Neuronal stem cell (in vitro differentiated cells): Measurements from ENCODE around the gene ZNF536.

Experiments
- DNase-seq: peaks from one replicate; pipeline ENCODE4 v3.0.0-alpha.2; 2013; ENCODE audit warnings: low spot score
- H2AFZ ChIP-seq: one replicate; pipeline ENCODE4 v1.6.1; 2013; ENCODE audit warnings: mild to moderate bottlenecking, low read length, inconsistent platforms
- H2AK5ac ChIP-seq: 2 replicates; pipeline ENCODE4 v1.6.1; 2013; ENCODE audit warnings: low read depth, mild to moderate bottlenecking, inconsistent platforms, low read length, moderate library complexity, mixed read lengths
- H2BK120ac ChIP-seq: 2 replicates; pipeline ENCODE4 v1.6.1; 2013; ENCODE audit warnings: low read depth, mild to moderate bottlenecking, inconsistent platforms, low read length, moderate library complexity, mixed read lengths
- H2BK12ac ChIP-seq: one replicate; pipeline ENCODE4 v1.6.1; 2013; ENCODE audit warnings: low read length, inconsistent platforms
- H2BK15ac ChIP-seq: 2 replicates; pipeline ENCODE4 v1.6.1; 2013; ENCODE audit warnings: mild to moderate bottlenecking, low read length, inconsistent platforms, mixed read lengths
- H2BK5ac ChIP-seq: one replicate; pipeline ENCODE4 v1.6.1; 2013; ENCODE audit warnings: inconsistent platforms, mild to moderate bottlenecking, low read length, moderate library complexity
- H3K14ac ChIP-seq: one replicate; pipeline ENCODE4 v1.6.1; 2013; ENCODE audit warnings: low read length, inconsistent platforms
- H3K18ac ChIP-seq: 2 replicates; pipeline ENCODE4 v1.6.1; 2013; ENCODE audit warnings: low read length, inconsistent platforms
- H3K23ac ChIP-seq: 2 replicates; pipeline ENCODE4 v1.6.1; 2013; ENCODE audit warnings: low read depth, mild to moderate bottlenecking, mixed read lengths, low read length, inconsistent platforms; ENCODE audit not compliant: poor library complexity
- H3K27ac ChIP-seq: replicated peaks from 3 replicates; pipeline ENCODE4 v1.5.1; 2013; ENCODE audit warnings: low read length, inconsistent platforms
- H3K27me3 ChIP-seq, 3 experiments: 2 replicates each; pipeline ENCODE4 v1.6.1; 2013; ENCODE audit warnings: low read length in 3 of 3, mild to moderate bottlenecking in 2 of 3, inconsistent platforms in 1 of 3, low read depth in 1 of 3, mixed read lengths in 1 of 3, moderate library complexity in 1 of 3; ENCODE audit not compliant: control insufficient read depth in 3 of 3, insufficient read depth in 3 of 3
- H3K36me3 ChIP-seq, 2 donors: replicated peaks in 1 of 2; 2 replicates each; pipeline ENCODE4 v1.6.1; 2013; ENCODE audit warnings: low read length in 2 of 2; ENCODE audit not compliant: control insufficient read depth in 2 of 2, insufficient read depth in 2 of 2
- H3K4ac ChIP-seq: 2 replicates; pipeline ENCODE4 v1.6.1; 2013; ENCODE audit warnings: inconsistent platforms, mild to moderate bottlenecking, low read length, moderate library complexity
- H3K4me1 ChIP-seq, 2 donors: 1 replicate in 1 of 2; 2 replicates in 1 of 2; pipeline ENCODE4 v1.6.1; 2013; ENCODE audit warnings: low read length in 2 of 2, low read depth in 1 of 2; ENCODE audit not compliant: control insufficient read depth in 2 of 2, insufficient read depth in 1 of 2
- H3K4me2 ChIP-seq: one replicate; pipeline ENCODE4 v1.6.1; 2013; ENCODE audit warnings: mild to moderate bottlenecking, low read length, inconsistent platforms; ENCODE audit not compliant: insufficient read depth, poor library complexity, severe bottlenecking
- H3K4me3 ChIP-seq, 2 donors: 2 replicates each; pipeline ENCODE4 v1.5.1; 2013; ENCODE audit warnings: low read length in 2 of 2, mild to moderate bottlenecking in 2 of 2, inconsistent platforms in 1 of 2, moderate library complexity in 1 of 2
- H3K79me1 ChIP-seq: one replicate; pipeline ENCODE4 v1.6.1; 2013; ENCODE audit warnings: low read depth, mild to moderate bottlenecking, inconsistent platforms, low read length, moderate library complexity
- H3K9ac ChIP-seq: one replicate; pipeline ENCODE4 v1.6.1; 2013; ENCODE audit warnings: mild to moderate bottlenecking, low read depth, low read length, inconsistent platforms; ENCODE audit not compliant: poor library complexity
- H3K9me3 ChIP-seq, 2 donors: replicated peaks in 1 of 2; 2 replicates each; pipeline versions ENCODE3 to v1.6.1; 2013; ENCODE audit warnings: low read length in 2 of 2, mild to moderate bottlenecking in 2 of 2, inconsistent platforms in 1 of 2, low read depth in 1 of 2, mixed read lengths in 1 of 2, moderate library complexity in 1 of 2; ENCODE audit not compliant: control insufficient read depth in 2 of 2, insufficient read depth in 1 of 2
- H4K8ac ChIP-seq: one replicate; pipeline ENCODE4 v1.6.1; 2013; ENCODE audit warnings: low read depth, mild to moderate bottlenecking, inconsistent platforms, low read length, moderate library complexity
- H4K91ac ChIP-seq: one replicate; pipeline ENCODE4 v1.6.1; 2013; ENCODE audit warnings: low read length, low read depth, mild to moderate bottlenecking, inconsistent platforms; ENCODE audit not compliant: poor library complexity
- WGBS, 2 donors: extraction: QIAGEN DNeasy Blood & Tissue Kit; methylation state at CpG; one replicate each; pipeline ENCODE4 v1.1.7; 2013; ENCODE audit warnings: missing lambda C conversion rate in 2 of 2, mixed read lengths in 1 of 2; ENCODE audit not compliant: insufficient read length in 2 of 2, insufficient replicate concordance in 1 of 2; ENCODE audit errors: extremely low coverage in 2 of 2; 5-methylcytosine and 5-hydroxymethylcytosine counted together

ZNF536 gene

DNA sequence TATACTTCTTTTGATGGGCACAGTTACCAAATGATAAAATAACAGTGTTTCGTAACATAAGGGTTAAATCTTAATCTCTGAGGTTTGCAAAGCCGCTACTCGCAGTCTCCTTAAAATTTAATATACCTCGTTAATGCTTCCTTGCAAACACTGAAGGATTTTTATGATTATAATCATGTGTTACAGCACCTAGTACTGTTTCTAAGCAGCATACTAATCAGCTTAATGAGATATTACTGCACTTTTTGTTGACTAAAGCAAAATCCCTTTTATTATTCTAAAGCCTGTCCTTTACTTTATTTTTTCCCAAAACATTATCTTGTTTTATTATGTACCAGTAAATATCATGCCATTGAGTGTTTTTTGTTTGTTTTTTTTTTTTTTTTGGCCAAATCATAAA lies 70.5 kb downstream of the ZNF536 start:
- no peak overlapping the region for H3K14ac ChIP-seq

DNA sequence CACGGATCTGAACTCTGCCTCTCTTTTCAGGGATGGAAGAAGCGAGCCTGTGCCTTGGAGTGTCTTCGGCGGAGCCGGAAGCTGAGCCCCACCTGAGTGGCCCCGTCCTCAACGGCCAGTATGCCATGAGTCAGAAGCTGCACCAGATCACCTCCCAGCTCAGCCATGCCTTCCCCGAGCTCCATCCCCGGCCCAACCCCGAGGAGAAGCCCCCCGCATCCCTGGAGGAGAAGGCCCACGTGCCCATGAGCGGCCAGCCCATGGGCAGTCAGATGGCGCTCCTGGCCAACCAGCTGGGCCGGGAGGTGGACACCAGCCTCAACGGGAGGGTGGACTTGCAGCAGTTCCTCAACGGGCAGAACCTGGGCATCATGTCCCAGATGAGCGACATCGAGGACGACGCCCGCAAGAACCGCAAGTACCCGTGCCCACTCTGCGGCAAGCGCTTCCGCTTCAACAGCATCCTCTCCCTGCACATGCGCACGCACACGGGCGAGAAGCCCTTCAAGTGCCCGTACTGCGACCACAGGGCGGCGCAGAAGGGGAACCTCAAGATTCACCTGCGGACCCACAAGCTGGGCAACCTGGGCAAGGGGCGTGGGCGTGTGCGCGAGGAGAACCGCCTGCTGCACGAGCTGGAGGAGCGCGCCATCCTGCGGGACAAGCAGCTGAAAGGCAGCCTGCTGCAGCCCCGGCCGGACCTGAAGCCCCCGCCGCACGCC lies 71.5 kb downstream of the ZNF536 start:
- H4K8ac ChIP-seq, result no peak overlapping the region
- no peak overlapping the region for H2BK5ac ChIP-seq
- no CpG with 5 or more reads among the region's 50 CpGs for WGBS, 2 donors
- H2AK5ac ChIP-seq, result peak overlapping the region; percentile 95
- peak overlapping the region; percentile 44 for H3K18ac ChIP-seq
- H3K4ac ChIP-seq, result peak overlapping the region; percentile 80
- H3K27me3 ChIP-seq, result no peaks in the 10 kb centered on the region
- H2AFZ ChIP-seq, result no peak overlapping the region
- peaks cover 0 to 4% of the 10 kb centered on the region in 2 donors for H3K36me3 ChIP-seq
- no peak overlapping the region for H4K91ac ChIP-seq
- peak overlapping the region; percentile 54 for H2BK120ac ChIP-seq
- no peak overlapping the region for H3K9ac ChIP-seq
- H2BK12ac ChIP-seq, result peak overlapping the region; percentile 98
- H3K23ac ChIP-seq, result peak overlapping the region; percentile 76
- H3K4me2 ChIP-seq, result no peak overlapping the region
- no peak overlapping the region for H3K27ac ChIP-seq
- H2BK15ac ChIP-seq, result peak overlapping the region; percentile 88
- no peaks in the 10 kb centered on the region for H3K9me3 ChIP-seq
- H3K14ac ChIP-seq, result peak overlapping the region; percentile 90
- H3K4me3 ChIP-seq, result no peak overlapping the region
- peaks cover 9 to 23% of the 10 kb centered on the region in 2 donors for H3K4me1 ChIP-seq
- H3K79me1 ChIP-seq, result no peaks in the 10 kb centered on the region
- no peak for DNase-seq

More for the DNA sequence above, 70.5 kb downstream of the ZNF536 start:
- Histone ChIP-seq H3K9ac (no peak overlapping the region), H4K91ac (no peak overlapping the region), H3K79me1 (no peaks in the 10 kb centered on the region), H3K18ac (no peak overlapping the region), H2BK15ac (no peak overlapping the region), H2BK120ac (no peak overlapping the region), H3K4me1 (peaks cover 7 to 13% of the 10 kb centered on the region in 2 donors), H3K4me2 (no peak overlapping the region), H2AK5ac (no peak overlapping the region), H2BK5ac (no peak overlapping the region), H3K4me3 (no peak overlapping the region), H3K27me3 (no peaks in the 10 kb centered on the region), H3K4ac (no peak overlapping the region), H3K23ac (no peak overlapping the region), H3K27ac (no peak overlapping the region), H4K8ac (no peak overlapping the region), H3K36me3 (peaks cover 0 to 4% of the 10 kb centered on the region in 2 donors), H2BK12ac (no peak overlapping the region), H2AFZ (no peak overlapping the region), H3K9me3 (no peaks in the 10 kb centered on the region)
- WGBS, 2 donors, result no CpG with 5 or more reads among the region's 4 CpGs
- no peak for DNase-seq

DNA sequence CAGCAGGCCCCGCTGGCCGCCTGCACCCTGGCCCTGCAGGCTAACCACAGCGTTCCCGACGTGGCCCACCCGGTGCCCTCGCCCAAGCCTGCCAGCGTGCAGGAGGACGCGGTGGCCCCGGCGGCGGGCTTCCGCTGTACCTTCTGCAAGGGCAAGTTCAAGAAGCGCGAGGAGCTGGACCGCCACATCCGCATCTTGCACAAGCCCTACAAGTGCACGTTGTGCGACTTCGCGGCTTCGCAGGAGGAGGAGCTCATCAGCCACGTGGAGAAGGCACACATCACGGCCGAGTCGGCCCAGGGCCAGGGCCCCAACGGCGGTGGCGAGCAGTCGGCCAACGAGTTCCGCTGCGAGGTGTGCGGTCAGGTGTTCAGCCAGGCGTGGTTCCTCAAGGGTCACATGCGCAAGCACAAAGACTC lies 72.1 kb downstream of the ZNF536 start:
- H2AFZ ChIP-seq, result no peak overlapping the region
- H2BK120ac ChIP-seq, result peak overlapping the region; percentile 54
- no peak overlapping the region for H4K8ac ChIP-seq
- no peak overlapping the region for H3K4me3 ChIP-seq
- no peaks in the 10 kb centered on the region for H3K79me1 ChIP-seq
- H3K23ac ChIP-seq, result peak overlapping the region; percentile 76
- no peak overlapping the region for H3K9ac ChIP-seq
- H3K4me2 ChIP-seq, result no peak overlapping the region
- H3K4me1 ChIP-seq, result peaks cover 13 to 29% of the 10 kb centered on the region in 2 donors
- DNase-seq, result no peak
- H3K9me3 ChIP-seq, result no peaks in the 10 kb centered on the region
- peak overlapping the region; percentile 60 for H2BK5ac ChIP-seq
- H4K91ac ChIP-seq, result no peak overlapping the region
- H2BK12ac ChIP-seq, result peak overlapping the region; percentile 98
- H3K27me3 ChIP-seq, result no peaks in the 10 kb centered on the region
- H3K27ac ChIP-seq, result no peak overlapping the region
- H2BK15ac ChIP-seq, result peak overlapping the region; percentile 88
- peak overlapping the region; percentile 95 for H2AK5ac ChIP-seq
- peak overlapping the region; percentile 90 for H3K14ac ChIP-seq
- peak overlapping the region; percentile 38 for H3K18ac ChIP-seq
- H3K4ac ChIP-seq, result peak overlapping the region; percentile 80
- peaks cover 0 to 4% of the 10 kb centered on the region in 2 donors for H3K36me3 ChIP-seq
- WGBS, 2 donors, result no CpG with 5 or more reads among the region's 37 CpGs

DNA sequence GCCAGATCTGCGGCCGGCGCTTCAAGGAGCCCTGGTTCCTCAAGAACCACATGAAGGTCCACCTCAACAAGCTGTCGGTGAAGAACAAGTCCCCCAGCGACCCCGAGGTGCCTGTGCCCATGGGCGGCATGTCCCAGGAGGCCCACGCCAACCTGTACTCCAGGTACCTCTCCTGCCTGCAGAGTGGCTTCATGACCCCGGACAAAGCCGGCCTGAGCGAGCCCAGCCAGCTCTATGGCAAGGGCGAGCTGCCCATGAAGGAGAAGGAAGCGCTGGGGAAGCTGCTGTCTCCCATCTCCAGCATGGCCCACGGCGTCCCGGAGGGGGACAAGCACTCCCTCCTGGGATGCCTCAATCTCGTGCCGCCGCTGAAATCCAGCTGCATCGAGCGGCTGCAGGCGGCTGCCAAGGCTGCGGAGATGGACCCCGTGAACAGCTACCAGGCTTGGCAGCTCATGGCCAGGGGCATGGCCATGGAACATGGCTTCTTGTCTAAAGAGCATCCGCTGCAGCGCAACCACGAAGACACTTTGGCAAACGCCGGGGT lies 72.6 kb downstream of the ZNF536 start:
- Histone ChIP-seq H4K8ac (no peak overlapping the region), H3K4me2 (no peak overlapping the region), H2AFZ (no peak overlapping the region), H3K23ac (peak overlapping the region; percentile 74), H3K79me1 (no peaks in the 10 kb centered on the region), H3K9ac (no peak overlapping the region), H3K27ac (no peak overlapping the region), H3K4ac (peak overlapping the region; percentile 13), H3K27me3 (no peaks in the 10 kb centered on the region), H3K4me1 (peaks cover 18 to 33% of the 10 kb centered on the region in 2 donors), H2BK120ac (peak overlapping the region; percentile 54), H2AK5ac (peak overlapping the region; percentile 95), H3K18ac (peak overlapping the region; percentile 38), H4K91ac (peak overlapping the region; percentile 22), H3K36me3 (peaks cover 0 to 4% of the 10 kb centered on the region in 2 donors), H3K4me3 (peak overlapping the region in 1 of 2 donors; percentile 43), H2BK12ac (peak overlapping the region; percentile 98), H3K9me3 (no peaks in the 10 kb centered on the region), H3K14ac (peak overlapping the region; percentile 90), H2BK15ac (peak overlapping the region; percentile 88), H2BK5ac (peak overlapping the region; percentile 60)
- WGBS, 2 donors, result no CpG with 5 or more reads among the region's 29 CpGs
- no peak for DNase-seq
